NCI-H526 (cell line): ENCODE results near the gene SLC29A2.
A peak's percentile ranks its signal among the peaks of the same experiment; 100 is the strongest.

Experiments used
- DNase-seq, 2 experiments: peaks; one replicate each; lab custom pipeline; 2025; lab: John Stamatoyannopoulos, UW

SLC29A2 gene, protein sequence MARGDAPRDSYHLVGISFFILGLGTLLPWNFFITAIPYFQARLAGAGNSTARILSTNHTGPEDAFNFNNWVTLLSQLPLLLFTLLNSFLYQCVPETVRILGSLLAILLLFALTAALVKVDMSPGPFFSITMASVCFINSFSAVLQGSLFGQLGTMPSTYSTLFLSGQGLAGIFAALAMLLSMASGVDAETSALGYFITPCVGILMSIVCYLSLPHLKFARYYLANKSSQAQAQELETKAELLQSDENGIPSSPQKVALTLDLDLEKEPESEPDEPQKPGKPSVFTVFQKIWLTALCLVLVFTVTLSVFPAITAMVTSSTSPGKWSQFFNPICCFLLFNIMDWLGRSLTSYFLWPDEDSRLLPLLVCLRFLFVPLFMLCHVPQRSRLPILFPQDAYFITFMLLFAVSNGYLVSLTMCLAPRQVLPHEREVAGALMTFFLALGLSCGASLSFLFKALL

DNA sequence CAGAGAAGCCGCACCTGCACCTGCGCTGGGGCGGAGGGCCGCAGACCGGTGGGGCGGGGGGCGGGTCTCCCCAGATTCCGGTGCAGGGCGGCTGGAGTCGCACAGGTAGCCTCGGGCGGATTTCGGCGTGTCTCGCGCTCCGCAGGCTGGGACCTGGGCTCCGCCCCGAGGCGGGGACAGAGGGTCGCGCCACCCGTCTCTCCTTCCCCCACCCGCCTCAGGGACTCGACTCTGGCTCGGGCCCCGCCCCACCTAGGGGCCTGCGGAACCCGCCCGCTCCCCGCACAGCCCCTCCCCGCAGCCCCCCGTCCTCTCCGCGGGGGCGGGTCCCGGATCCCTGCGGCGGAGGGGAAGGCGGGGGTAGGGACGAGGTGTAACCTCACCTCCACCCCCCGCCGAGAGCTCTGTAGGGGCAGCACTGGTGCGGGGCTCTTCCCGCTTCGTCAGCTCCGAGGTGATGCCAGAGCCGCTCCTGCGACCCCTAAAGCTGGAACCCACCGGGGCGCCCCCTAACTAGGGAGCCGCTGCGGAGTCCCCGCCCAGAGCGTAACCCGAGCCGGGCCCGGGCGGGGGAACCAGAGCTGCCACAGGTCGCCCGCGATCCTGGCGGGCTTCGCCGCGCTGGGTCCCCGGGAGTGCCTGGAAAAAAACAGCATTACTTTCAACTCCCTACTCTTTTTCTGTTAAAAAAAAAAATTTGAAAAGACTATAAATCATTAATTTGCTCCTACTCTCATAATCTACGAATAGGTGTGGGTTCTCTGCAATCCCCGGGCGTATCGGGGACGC is at the start of gene SLC29A2:
Gene SLC29A2, minus strand, starts transcription at position 134 of the 789 bp plus-strand sequence. CDS start 169 bp downstream, outside the sequence.
- peak; percentile 96 to 99 for DNase-seq

DNA sequence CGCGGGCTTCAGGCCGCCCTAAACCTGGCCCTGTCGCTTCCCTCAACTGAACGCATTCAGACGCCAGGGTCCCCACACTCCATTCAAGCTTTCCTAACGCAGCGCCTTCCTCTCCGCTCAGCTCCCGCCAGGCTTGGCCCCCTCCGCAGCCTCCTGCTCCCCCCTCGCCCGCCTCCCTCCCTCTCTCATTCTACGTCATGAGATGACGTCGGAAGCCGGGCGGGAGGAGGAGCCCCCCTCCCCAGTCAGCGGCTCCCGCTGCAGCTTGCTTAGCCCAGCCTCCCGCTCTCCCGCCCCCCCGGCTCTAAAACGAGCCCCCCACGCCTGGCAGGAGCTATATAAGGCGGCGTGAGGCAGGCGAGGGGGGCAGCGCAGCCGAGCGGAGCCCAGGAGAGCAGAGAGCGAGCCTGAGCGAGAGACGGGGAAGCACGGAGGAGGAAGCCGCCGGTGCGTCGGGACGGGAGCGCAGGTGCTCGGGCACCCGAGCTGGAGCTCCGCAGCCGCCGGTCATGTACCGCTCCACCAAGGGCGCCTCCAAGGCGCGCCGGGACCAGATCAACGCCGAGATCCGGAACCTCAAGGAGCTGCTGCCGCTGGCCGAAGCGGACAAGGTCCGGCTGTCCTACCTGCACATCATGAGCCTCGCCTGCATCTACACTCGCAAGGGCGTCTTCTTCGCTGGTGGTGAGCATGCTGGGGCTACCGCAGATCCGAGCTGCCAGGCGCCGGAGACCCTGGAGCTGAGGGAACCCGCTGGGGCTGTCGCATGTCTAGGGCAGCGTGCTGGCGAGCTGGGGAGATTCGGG is 49.3 kb upstream of the SLC29A2 start, which contains the start of gene NPAS4:
Gene NPAS4, plus strand, starts transcription at position 365 of the 806 bp plus-strand sequence. Its CDS starts 145 bp downstream, at position 510.
- DNase-seq, result peak; percentile 49 to 86

DNA sequence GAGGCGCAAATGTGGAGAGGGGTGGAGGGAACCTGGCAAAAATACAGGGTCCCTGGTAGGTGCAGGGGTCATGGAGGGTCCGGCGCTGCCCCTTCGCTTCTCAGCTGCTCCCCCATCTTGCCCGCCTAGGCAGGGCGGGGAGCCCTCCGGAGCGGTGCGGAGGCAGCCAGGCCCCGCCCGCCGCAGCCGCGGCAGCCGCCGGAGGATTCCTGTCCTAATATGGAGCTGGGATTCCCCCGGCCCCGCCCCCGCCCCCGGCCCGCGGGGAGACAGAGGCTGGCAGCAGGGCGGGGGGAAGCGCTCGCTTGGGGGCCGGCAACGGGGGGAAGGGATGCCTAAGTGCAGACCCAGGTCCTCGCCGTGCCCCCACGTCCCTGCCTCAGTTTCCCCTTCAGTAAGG is 48.3 kb upstream of the SLC29A2 start:
- DNase-seq, result peak in 1 of 2 experiments; percentile 69

GRCh38 chr11:66418986-66419308 is 47.4 kb upstream of the SLC29A2 start:
- no peak for DNase-seq

GRCh38 chr11:66418168-66418985 is 46.8 kb upstream of the SLC29A2 start:
- DNase-seq, result peak in 1 of 2 experiments; percentile 59

GRCh38 chr11:66417000-66417399 is 45.4 kb upstream of the SLC29A2 start:
- no peak for DNase-seq

- no peak for DNase-seq
Measured at GRCh38 chr11:66415423-66415822, 43.9 kb upstream of the SLC29A2 start.

DNA sequence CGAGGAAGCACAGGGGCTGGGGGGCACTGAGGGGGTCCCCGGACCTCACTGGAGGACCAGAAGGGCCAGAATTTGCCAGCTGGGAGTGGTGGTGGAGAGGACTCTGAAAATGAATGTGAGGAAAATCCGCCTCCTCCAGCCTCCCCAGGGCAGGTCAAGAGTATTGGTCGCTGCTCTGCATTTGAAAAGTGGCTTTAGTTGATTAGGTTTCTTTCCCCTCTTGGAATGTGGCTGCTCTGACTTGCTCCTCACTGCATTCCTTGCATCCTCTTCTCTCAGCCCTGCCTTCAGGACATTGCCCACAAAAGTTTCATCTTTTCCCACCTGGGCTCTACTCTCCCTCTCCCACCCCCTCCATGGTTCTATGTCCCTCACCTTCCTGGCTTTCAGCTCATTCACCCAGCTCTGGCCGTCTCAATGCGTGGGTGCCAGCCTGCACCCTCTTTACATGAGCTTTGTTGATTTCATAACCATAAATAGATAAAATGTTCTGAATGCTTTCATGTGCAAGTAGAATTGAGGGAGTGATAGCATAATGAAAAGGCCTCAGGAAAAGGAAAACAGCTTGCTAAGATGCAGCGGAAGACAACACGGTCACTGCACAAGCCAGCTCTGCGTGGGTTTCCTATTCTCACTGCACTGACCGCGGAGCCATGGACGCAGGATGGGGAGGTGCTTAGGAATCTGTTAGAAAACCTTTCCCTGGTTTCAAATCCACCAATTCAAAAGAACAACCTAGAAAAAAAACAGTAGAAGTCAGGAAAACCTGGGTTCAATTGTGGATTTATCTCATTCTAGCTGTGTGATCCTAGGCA is 42.8 kb upstream of the SLC29A2 start:
- no peak for DNase-seq

DNA sequence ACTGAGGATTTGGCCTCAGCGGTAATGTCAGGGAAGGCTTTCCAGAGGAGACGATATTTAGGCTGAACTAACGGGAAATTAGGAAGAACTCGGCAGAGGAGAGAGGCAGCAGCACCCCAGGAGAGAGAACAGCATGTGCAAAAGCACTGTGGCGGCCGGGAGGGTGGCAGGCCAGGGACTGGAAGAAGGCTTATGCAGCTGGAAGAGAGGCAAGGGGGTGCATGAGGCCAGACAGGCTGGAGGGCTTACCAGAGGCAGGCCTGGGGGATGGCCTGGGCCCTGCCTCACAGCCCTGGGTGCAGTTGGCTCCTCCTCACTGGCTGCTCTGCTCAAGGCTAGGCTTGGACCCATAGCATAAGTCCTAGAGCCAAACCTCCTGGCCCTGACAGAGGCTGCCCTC is 41.6 kb upstream of the SLC29A2 start:
- DNase-seq, result no peak

DNA sequence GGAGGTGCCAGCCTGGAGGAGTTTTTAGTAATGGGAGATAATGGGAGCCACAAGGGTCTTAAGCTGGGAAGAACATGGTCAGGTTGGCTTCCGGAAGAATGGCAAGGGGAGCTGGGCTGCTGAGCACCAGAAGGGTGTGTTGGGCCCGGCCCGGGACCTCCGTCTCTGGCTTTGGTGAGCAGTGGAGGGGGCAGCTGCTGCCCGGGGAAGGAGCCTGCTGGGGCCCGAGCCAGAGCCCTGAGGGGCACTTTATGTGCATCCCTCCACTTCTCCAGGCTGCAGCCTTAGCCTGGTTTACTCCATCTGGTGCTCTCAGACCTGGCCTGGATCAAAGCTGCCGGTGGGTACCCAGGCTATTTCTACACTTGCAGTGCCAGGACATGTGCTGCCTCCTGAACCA is 40.5 kb upstream of the SLC29A2 start:
- DNase-seq, result no peak

DNA sequence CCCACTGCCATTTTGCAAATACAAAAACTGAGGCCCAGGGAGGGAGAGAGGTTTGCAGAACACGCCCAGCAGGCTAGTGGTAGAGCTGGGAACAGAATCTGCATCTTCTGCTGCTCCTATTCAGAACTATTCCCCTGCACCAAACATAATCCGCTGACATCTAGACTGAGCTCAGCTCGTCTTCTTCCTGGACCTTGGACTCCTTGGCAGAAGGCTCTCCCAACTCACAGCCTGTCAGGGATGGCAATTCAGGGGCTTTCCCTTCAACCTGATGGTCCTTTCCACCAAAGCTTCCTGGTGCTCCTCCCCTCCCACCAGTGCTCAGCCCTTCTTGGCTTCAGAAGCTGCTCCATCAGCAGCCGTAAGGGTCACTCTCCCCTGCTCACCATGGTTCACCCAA is 39.8 kb upstream of the SLC29A2 start:
- DNase-seq, result no peak

DNA sequence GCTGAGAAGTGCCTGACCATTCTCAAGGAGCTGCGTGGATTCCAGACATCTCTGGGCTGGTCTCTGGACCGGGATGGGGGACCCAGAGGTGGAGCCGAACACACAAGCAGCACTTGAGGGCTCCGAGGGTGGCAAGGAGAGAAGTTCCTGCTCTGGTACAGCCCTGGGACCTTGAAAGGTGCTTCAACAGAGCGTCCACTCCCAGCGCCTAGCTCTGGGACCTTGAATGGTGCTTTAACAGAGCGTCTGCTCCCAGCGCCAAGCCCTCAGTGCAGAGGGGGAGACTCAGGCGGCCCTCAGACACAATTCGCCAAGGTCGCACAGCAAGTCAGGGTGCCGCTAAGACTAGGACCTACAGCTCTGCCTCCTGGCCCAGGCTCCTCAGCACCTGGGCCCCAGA is 38.6 kb upstream of the SLC29A2 start:
- DNase-seq, result no peak

GRCh38 chr11:66409226-66409625 is 37.7 kb upstream of the SLC29A2 start:
- no peak for DNase-seq

DNA sequence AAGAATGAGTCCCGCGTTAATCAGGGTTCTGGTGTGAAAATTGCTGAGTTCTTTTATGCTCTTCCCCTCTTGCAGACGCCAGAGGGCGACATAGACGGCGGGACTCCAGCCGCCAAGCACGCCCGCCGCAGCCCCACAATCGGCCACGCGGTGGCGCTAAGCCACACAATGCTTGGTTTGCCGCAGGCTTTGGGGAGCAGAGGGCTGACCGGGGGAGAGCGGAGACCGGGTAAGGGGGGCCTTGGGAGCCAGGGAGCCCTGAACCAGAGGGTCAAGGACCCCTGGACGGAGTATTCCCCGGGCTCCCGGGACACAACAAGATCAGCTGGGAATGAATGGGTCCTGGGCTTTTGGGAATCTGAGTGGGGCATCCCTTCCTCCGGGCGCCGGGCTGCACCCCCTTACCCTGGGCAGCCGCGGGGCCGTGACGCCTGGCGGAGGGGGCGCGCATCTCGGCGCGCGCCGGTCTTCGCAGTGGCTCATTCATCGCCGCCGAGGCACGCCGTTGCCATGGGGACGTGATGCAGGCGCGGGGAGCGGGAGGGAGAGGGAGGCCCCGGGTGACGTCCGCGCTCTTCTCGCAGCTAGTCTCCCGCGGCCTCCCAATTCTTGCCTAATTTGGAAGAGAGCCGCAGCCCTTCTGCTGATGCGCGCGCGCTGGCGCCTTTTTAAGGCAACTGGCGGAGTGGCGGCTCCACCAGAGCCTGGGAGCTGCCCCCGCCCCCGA is 37.1 kb upstream of the SLC29A2 start:
- peak; percentile 82 to 92 for DNase-seq

DNA sequence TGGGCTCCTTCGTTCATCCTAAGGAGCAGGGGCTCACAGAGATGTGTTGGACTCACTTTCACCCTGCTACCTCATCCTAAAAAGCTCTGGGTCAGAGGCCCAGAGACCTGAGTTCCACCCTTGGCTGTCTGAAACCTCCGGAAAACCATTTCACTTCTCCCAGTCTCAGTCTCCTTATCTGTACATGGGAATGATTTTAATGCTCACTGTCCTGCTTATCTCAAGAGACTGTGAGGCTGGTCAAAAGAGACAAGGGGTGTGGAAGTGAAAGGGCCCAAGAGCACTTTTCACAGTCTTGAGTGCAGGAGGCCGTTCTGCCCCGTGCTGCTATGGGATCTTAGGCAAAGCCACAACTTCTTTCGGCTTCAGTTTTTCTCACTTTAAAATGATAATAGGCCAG is 36.1 kb upstream of the SLC29A2 start:
- DNase-seq, result no peak

DNA sequence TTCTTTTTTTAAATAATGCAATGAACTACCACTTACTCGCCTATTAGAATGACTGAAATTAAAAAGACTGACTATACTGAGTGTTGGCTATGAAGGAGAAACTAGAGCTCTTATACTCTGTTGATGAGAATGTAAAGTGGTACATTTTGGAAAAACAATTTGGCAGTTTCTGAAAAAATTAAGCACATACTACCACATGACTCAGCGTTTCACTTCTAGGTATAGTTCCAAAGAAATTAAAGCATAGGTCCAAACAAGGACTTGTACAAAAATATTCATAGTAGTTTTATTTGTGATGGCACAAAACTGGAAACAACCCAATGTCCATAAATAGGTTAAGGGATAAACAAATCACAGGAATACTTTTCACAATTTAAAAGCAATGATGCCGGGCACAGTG is 22.4 kb upstream of the SLC29A2 start:
- no peak for DNase-seq

GRCh38 chr11:66391322-66391721 is 19.8 kb upstream of the SLC29A2 start:
- DNase-seq, result no peak

DNA sequence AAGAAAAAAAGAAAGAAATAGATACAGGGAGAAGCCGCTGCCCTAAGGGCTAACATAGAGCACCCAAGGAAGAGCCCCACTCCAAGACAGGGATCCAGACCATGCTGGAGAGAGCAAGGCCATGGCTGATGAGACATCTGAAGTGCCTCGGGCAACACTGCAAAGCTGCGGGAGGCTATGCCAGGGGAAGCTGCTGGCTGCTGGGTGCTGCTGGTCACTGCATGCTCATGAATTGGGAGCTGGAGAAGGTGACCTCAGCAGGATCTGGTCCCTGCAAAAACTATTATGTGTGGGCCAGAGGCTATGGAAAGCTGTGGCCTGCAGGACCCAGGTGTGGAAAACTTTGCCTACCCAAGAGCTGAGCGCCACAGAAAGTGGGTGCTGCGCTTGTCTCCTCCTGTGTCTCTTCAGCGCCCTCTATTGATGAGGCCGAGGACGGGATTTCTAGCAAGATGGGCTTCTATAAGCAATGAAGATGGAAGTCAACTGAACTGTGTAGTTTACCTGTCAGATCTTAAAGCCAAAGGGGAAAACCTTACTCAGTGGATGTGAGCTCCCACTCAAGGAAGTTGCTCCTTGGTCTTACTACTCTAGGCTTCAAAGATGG is 17.3 kb upstream of the SLC29A2 start:
- DNase-seq, result peak; percentile 76 to 90
